ENCODE data around the gene SMPDL3A. TPM values are rescaled to one million over a fixed set of nuclear protein-coding genes. Genes with fewer than 3 reads are reported as not detected.

SMPDL3A gene
- total RNA-seq, 1 donor from 2014 or later: 6.8 TPM

- TF ChIP-seq CTCF (IDR thresholded peaks at IDR 0.05; ENCODE audit: insufficient read depth, low read length, poor library complexity, severe bottlenecking): no peak
- Histone ChIP-seq H3K27me3 (ENCODE audit: control insufficient read depth, insufficient read depth, low read length) (no peaks in the 10 kb centered on the region), H3K36me3 (ENCODE audit: control insufficient read depth, insufficient read depth, low read length) (no peaks in the 10 kb centered on the region), H3K4me3 (ENCODE audit: low read depth, low read length) (no peak overlapping the region)
- DNase-seq (ENCODE audit: low read depth): peak; percentile 31
Observed at GRCh38 chr6:122817766-122818165, 28.7 kb downstream of the SMPDL3A start.

GRCh38 chr6:122818866-122819265 lies 29.8 kb downstream of the SMPDL3A start:
- no peaks in the 10 kb centered on the region for H3K36me3 ChIP-seq (ENCODE audit: control insufficient read depth, insufficient read depth, low read length)
- no peak for TF ChIP-seq CTCF (IDR thresholded peaks at IDR 0.05; ENCODE audit: insufficient read depth, low read length, poor library complexity, severe bottlenecking)
- DNase-seq (ENCODE audit: low read depth): no peak

GRCh38 chr6:122821095-122821494 lies 32.0 kb downstream of the SMPDL3A start:
- H3K4me3 ChIP-seq (ENCODE audit: low read depth, low read length): no peak overlapping the region
- no peak for TF ChIP-seq CTCF (IDR thresholded peaks at IDR 0.05; ENCODE audit: insufficient read depth, low read length, poor library complexity, severe bottlenecking)
- no peak for DNase-seq (ENCODE audit: low read depth)
- H3K36me3 ChIP-seq (ENCODE audit: control insufficient read depth, insufficient read depth, low read length): no peaks in the 10 kb centered on the region
- H3K27me3 ChIP-seq (ENCODE audit: control insufficient read depth, insufficient read depth, low read length): no peaks in the 10 kb centered on the region

More at GRCh38 chr6:122818866-122819265, 29.8 kb downstream of the SMPDL3A start:
- no peaks in the 10 kb centered on the region for H3K27me3 ChIP-seq (ENCODE audit: control insufficient read depth, insufficient read depth, low read length)
- H3K4me3 ChIP-seq (ENCODE audit: low read depth, low read length): no peak overlapping the region

GRCh38 chr6:122825163-122825562 lies 36.1 kb downstream of the SMPDL3A start:
- TF ChIP-seq CTCF (IDR thresholded peaks at IDR 0.05; ENCODE audit: insufficient read depth, low read length, poor library complexity, severe bottlenecking): no peak
- DNase-seq (ENCODE audit: low read depth): no peak
- H3K36me3 ChIP-seq (ENCODE audit: control insufficient read depth, insufficient read depth, low read length): no peaks in the 10 kb centered on the region
- H3K4me3 ChIP-seq (ENCODE audit: low read depth, low read length): no peak overlapping the region
- no peaks in the 10 kb centered on the region for H3K27me3 ChIP-seq (ENCODE audit: control insufficient read depth, insufficient read depth, low read length)

GRCh38 chr6:122829456-122829855 lies 40.4 kb downstream of the SMPDL3A start:
- no peak for DNase-seq (ENCODE audit: low read depth)
- Histone ChIP-seq H3K27me3 (ENCODE audit: control insufficient read depth, insufficient read depth, low read length) (no peaks in the 10 kb centered on the region), H3K4me3 (ENCODE audit: low read depth, low read length) (no peak overlapping the region), H3K36me3 (ENCODE audit: control insufficient read depth, insufficient read depth, low read length) (no peaks in the 10 kb centered on the region)
- no peak for TF ChIP-seq CTCF (IDR thresholded peaks at IDR 0.05; ENCODE audit: insufficient read depth, low read length, poor library complexity, severe bottlenecking)

- DNase-seq (ENCODE audit: low read depth): no peak
- H3K36me3 ChIP-seq (ENCODE audit: control insufficient read depth, insufficient read depth, low read length): no peaks in the 10 kb centered on the region
- no peak overlapping the region for H3K4me3 ChIP-seq (ENCODE audit: low read depth, low read length)
- no peaks in the 10 kb centered on the region for H3K27me3 ChIP-seq (ENCODE audit: control insufficient read depth, insufficient read depth, low read length)
- no peak for TF ChIP-seq CTCF (IDR thresholded peaks at IDR 0.05; ENCODE audit: insufficient read depth, low read length, poor library complexity, severe bottlenecking)
Observed at GRCh38 chr6:122831511-122831910, 42.5 kb downstream of the SMPDL3A start.
